GM19397 (cell line): ENCODE data around the gene TOMT.
A peak's percentile ranks its signal among the peaks of the same experiment; 100 is the strongest.

Experiments used
- ATAC-seq: cut with Tn5 transposase; IDR thresholded peaks from one replicate; pipeline ENCODE4 v1.9.1; 2021; ENCODE audit warnings: mild to moderate bottlenecking, moderate library complexity; ENCODE audit not compliant: unreplicated experiment

Gene TOMT

DNA sequence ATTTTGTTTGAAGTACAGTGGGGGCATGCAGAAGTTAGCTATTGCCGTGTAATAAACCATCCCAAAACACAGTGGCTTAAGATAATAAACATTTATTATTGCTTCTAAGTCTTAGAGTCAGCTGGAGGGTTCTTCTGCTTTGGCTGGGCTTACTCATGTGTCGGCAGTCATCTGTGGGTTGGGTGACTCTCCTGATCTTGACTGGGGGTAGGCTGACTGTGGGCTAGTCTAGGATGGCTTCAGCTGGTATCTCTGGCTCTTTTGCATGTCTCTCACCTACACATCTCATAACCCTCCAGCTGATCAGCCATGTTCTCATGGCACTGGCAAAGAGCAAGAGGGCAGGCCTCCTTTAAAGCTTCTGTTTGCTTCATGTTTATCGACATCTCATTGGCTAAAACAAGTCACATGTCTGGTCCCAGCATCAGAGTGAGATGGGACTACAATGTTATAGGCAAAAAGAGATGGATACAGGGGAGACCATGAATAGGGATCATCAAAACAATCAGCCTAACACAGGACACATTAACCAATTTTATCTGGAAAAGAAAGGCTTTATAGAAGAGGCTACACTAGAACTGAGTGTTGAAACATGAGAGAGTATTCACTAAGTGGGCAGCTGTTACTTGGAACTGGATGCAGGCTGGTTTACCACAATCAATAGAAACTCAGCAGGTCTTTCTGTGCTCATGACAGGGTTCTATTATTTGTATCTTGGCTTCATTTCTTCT lies 19.9 kb upstream of the TOMT start:
- no peak for ATAC-seq

DNA sequence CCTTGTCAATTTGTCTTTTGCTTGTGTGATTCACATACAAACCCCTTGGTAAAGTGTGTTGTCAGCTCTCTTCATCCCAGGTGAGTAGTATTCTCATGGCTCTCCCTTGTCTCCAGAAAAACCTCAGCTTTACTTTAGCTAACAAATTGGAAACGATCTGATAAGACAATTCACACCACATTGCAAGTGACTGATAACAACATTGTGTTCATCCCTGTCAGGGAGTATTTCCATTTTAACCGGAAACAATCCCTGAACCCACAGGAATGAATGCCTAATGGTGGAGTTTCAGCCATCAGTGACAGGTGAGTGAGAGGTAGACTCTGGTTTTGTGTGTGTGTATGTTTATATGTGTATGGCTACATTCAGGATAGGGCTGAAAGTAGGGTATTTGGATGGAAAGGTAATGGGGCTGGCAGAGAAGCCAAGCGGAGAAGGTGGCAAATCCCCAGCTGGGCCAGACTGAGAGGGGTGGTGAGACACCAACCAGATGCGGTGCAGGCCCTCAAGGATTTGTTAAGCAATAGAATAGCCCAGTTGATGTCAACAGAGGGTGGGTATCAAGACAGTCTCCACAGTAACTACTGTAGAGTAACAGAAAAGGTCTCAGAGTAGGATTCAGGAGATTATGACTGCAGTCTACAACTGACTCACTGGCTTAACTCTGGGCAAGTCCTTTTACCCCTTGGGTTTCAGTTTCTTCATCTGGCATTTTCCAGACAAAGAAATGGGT lies 17.5 kb upstream of the TOMT start:
- ATAC-seq, result no peak

DNA sequence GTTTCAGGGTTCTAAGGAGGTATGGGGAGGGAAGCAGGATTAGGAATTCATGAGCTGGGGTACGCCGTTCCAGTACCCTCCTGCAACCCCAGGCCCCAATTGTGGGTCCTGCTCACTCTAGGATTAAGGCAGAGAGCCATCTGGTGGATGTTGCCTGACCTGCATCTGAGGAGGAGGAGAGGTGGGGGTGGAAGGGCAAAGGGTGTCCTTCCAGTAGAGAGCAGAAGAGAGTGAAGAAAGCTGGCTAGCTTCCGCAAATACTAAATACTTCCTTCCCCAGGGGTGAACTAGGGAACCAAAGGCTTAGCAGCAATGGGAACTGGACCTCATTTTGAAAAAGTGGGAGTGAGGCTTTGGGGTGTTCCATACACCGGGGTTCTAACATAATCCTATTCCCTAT lies 14.4 kb upstream of the TOMT start:
- peak; percentile 53 for ATAC-seq

DNA sequence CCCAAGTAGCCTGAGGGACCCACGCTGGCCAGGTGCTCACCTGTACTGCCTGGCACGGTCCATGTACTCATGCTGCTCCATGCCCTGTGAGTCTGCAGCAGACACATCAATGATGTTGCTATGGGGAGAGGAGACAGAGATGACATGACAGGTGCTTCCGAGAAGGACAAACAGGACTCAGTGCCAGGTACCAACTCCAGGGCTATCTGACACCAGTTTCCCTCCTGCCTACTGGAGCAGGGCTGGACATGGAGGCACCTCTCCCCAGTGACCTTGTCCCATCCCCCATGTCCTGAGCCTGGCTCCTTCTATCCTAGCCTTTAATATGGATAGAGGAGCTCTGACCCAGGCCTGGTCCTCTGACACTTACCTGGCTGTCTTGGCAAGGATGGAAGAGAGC lies 7.0 kb upstream of the TOMT start:
- no peak for ATAC-seq

DNA sequence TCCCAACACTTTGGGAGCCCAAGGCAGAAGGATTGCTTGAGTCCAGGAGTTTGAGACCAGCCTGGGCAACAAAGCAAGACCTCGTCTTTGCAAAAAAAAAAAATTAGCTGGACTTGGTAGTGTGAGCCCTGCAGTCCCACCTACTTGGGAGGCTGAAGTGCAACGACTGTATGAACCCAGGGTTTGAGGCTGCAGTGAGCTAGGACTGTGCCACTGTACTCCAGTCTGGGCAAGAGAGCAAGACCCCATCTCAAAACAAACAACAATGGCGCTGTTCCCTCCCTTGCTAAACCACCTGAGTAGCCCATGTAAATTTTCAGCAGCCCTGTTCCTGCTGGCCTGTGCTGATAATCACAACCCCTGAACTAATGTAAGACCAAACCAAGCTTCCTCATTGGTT lies 5.7 kb upstream of the TOMT start:
- ATAC-seq, result no peak

DNA sequence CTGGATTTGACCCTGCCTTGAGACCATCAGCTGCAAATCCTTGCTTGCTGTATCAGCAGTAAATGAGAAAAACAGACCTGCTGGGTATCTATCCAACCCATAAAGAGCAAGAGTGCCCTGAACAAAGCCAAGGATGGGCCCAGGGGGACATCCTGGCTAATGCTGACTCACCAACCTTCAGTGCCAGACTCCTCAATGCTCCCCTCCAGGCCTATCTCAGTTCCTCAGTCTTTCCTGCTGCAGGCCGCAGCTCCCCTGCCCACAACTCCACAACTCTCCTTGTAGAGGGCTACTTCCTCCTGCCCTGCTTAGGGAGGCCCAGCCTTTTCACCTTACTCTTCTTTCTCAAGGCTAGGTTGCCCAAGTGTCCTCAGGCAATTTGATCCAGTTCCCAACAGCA lies 5.3 kb upstream of the TOMT start:
- ATAC-seq, result no peak

DNA sequence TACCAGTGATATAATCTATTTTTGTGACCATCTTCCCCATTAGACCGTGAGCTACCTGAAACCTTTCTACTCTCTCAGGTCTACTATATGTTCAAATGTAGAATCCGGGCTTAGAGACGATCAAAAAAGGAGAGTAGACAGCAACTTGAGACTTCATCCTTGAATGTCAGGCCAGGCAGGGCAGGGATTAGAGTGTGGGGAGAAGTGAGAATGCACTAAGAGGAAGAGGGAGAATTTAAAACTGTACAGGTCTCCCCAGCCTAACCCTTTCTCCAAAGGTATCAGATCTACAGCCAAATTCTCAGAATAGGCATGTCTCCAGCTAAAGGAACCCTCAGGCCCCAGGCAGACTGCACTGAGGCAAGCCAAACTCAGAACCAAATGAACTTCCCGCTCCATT lies 3.6 kb upstream of the TOMT start:
- ATAC-seq, result no peak

DNA sequence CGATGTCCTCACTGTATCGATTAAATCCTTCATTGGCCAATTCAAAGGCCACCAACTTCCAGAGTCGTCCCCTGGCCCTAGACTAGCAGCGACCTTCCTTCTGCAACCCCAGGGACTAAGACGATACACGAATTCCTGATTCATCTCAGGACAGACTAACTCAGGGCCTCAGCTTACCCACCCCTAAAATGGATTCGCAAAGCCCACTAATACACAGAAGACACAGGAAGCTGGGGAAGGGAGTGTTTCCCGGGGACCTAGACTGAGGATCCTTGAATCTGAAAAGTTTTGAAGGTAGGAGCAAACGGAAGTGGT lies 3.1 kb upstream of the TOMT start:
- no peak for ATAC-seq

DNA sequence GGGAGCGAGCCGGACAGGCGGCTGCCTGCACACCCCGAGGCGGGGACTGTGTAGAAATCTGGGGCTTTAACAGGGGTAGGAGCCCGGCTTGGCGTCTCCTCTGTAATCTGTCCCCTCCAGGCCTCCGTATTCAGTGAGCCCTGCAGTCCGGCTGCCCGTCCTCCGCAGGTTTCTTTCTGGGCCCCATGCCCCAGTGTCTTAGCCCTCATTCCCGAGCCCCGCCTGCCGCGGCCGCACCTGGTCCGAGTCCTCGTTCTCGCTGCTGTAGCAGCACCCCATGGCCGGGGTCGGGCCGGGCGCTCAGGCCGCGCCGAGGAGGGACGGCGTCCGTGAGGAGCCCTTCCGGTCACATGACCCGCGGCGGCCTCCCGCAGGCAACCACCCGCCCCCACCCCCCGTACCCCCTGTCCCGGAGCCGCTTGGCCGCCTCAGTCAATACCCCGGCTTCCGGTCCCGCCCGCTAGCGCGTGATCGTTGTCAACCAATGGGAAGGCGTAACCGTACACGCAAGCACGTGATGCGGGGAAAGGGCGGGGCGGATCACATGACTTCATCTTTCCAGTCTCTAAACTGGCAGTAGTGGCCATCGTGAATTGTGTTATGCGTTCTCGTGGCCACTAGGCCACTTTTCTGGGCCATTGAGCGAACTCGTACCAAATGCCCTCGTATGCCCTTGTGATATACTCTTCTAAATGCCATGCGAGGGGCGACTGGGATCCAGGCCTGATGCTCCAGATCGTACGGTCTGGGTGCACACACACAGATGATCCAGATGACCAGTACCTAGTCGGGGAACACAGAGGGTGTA lies 2.6 kb upstream of the TOMT start, which contains the start of gene LAMTOR1:
Gene LAMTOR1 (minus strand): TSS at position 352 of the 808 bp plus-strand sequence. CDS start 73 bp downstream, at position 279.
- ATAC-seq, result peak; percentile 90

DNA sequence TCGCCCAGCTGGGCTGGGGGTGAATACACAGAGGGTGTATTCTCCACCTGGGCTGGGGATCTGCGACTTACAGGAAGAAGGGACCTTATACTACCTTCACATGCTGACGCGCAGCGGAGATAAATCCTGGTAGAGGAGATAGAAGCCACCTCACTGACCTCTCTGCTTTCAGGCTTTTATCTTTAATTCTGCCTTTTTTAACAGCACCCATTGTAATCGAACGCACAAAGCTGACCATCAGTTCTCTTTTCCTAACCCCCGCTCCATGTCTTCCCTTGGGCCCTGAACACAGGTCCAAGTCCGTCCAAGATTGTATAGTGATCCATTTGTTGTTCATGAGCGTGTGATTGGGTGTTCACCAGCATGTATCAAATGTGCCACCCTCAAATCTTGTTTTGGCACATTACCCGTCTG lies 2.0 kb upstream of the TOMT start:
- ATAC-seq, result no peak

DNA sequence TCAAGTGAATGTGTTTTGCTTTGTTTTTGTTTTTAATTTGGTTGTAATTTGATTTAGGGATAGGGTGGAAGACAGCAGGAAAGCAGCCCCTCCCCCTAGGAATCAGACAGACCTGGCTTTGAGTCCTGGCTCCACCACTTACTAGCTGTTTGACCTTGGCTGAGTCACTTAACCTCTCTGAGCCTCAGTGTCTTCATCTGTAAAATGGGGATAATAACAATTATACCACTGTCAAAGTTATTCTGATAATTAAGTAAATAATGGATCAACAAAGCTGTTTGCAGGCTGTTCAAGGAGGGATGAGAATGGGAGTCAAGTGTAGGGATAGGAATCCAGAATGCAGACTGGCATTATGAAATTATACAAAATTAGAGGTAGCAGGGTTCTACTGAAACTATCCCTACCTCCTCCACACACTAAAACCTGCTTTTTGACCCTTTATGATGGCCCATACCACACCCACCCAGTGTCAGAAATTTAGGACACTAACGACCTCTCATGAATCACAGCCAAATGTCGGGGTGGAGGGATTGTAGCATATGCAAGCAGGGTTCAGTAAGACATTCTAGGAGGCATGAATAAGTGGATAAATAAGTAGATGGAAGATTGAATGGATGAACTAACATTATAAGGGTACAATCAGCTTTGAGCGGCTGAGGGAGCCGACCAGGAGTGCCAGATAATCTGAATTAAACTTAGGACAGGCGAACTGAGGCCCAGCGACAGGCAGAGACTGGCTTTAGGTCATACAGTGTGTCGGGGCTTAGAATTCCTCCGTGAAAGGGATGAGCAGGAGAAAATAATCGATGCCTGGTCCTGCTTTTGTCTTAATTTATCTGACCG lies 5.8 kb downstream of the TOMT start:
- ATAC-seq, result peak; percentile 2

DNA sequence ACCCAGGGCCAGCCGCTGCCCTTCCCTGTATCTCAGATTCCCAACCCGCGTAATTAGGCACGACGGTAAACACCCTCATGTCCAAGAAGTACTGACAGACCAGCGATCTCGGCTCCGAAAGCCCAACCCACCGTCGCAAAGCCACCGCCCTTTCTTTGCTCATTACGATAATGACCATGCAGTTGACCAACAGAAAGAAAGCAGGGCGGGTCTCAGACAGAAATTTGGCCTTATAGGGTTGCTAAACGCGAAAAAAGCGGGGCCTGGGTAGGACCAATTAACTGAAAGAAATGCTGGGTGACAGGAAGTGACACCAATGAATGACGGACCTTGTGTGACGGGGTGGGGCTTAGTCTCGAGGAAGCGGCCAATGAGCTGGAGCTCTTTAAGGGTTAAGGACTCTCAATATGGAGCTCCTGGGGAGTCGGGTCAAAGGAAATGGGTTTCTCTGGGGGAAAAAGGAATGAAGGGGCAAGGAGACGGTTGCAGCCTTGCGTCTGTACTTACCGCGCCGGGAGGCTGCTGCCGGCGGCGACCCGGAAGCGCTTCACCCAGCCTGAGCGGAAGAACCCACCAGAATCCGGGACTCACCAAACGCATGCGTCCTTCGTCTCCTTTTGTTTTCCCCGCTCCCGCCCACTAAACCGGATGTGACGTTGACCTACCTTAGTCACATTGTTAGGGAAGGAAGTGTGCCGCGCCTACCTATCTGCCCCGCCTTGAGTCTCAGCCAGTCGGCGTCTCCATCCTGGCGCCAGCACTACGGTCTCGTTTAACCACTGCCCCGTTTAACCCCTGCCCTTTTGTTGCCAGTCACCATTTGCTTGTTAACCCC lies 6.6 kb downstream of the TOMT start, which contains the start of gene ANAPC15:
Gene ANAPC15 (minus strand): TSS at position 553 of the 835 bp plus-strand sequence. CDS start 1,419 bp downstream, outside the sequence.
- peak; percentile 83 for ATAC-seq

DNA sequence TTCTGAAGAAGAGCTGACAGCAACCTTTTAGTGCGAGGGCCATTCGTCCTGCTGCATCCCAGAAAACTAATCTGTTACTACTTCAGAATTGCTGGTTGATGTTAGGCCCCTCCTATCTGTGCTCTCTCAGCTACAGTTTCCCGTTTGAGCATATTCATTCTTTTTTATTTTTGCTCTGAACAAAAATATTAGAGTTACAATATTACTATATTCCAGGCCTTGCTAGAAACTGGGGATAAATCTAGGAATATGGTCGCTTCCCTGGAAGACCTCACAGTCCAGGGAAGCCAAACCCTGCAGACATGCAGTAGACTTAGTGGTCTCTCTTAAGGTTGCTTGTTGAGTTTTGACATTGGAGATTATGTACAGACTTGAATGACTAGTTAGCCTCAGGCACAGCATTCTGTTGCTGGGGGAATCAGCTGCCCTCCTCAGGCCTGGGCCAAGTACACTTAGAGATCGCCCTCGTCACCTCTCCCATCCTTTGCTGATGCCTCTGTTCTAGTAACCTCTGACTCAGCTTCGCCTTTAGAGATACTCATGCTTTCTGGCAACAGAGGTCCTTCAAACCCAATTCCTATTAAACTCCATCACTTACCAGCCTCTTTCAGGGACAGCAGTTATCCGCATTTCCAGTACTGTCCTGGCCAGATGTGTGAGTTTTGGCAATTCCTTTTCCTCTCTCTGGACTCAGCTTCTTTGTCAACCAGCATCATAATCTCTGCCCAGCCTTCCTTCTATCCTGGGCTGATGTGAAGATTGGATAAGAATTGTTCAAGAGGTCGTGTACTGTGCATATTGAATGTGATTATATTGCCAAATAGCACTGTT lies 7.5 kb downstream of the TOMT start:
- no peak for ATAC-seq

DNA sequence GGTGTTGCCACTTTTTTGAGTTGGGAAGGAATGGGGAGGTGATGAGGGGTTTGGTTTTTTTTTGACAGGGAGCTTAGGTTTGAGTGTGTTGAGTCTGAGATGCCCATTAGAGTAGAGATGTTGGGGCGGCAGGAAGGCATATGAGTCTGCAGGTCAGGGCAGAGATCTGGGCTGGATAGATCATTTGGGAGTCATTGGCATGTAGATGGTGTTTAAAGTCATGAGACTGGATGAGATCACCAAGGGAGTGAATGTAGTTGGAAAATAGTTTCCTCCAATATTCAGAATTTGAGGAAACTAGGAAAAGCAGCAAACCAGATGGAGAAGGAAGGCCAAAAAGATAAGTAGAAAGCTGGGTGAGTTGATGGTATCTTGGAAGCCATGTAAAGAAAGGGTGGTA lies 8.8 kb downstream of the TOMT start:
- no peak for ATAC-seq

DNA sequence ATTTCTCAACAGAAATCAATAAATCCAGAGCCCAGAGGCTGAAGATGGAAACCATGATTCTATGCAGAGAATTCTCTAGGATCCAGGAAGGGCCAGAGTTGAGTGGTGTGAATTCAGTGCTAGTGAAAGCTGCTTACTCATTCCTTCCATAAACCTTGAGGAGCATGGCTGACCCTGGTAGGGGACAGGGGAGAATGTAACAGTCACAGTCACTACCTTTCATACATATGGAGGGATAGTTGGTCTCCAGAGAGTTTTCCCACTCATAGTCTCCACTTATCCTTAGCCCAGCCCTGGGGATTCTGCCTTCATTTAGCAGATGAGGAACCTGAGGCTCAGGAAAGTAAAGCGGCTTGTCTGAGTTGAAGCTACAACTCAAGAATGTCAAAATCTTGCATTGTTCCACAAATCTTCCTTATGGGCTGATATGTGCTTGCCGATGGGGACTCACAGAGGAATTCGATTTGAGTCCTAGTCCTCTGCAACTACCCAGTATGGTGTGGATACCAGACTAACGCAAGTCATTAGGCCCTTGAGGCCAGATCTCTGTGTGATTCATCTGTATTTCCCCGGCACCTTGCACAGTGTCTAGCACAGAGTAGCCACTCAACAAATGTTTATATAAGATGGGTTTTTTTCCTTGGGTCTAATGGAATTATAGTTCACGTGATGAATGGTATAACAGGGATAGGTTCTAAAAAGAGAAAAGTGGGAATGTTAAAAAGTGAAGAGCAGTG lies 10.5 kb downstream of the TOMT start:
- no peak for ATAC-seq

DNA sequence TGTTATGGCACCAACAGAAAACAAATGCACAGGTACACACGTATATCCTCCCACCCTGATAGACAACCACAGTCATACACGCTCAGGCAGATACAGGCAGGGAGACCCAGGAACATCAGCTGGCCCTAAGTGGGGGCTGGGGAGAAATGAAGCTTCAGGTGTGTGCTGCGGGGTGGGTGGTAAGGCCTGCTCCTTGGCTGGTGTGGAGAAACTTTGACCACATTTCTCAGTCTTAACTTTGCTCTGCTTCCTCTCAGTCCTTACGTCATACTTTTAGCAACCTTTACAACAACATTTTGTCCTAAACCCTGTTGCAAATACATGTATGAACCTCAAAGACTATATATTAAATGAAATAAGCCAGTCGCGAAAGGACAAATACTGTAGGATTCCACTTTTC lies 13.5 kb downstream of the TOMT start:
- ATAC-seq, result no peak

DNA sequence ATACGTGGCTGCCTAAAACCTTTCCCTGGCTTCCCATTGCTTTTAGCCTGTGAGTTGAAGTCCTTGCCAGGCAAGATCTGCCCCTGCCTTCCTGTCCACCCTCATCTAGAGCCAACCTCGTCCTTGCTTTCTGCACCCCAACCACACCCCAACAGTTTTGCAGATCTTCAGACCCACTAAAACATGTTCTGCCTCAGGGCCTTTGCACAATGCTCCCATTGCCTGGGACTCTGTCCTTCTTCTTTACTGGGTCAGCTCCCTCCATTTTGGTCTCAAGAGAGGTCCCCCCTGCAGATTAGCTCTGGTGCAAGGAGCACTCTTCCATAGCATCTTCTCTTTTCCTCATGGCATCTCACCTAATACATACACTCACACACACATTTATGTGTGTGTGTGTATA lies 15.2 kb downstream of the TOMT start:
- ATAC-seq, result no peak

DNA sequence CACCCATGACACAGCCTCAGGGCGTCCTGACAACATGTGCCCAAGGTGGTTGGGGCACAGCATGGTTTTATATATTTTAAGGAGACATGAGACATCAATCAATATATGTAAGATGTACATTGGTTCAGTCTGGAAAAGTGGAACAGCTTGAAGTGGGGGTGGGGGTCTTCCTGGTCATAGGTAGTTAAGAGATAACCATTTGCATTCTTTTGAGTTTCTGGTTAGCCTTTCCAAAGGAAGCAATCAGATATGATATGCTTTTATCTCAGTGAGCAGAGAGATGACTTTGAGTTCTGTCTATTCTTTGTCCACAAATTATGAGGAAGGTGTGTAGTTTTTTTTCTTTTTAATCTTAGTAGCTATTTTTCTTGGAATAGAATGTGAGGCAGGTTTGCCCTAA lies 16.9 kb downstream of the TOMT start:
- ATAC-seq, result no peak
